Breast epithelium (tissue), 4 donors: Measurements from ENCODE around the gene NRGN. TPM values are rescaled to one million over a fixed set of nuclear protein-coding genes. Genes with fewer than 3 reads are reported as not detected.

Source experiments
- DNase-seq, 2 donors: peaks; one replicate each; pipeline ENCODE4 v3.0.0-alpha.2; 2019; ENCODE audit warnings: low spot score in 2 of 2
- H3K27ac ChIP-seq, 2 donors: fragments of 200-600 bp; sonication (generic) in 1 of 2; one replicate each; pipeline ENCODE4 v1.5.1; 2016 to 2019; ENCODE audit warnings: mild to moderate bottlenecking in 1 of 2
- H3K27me3 ChIP-seq, 2 donors: fragments of 200-600 bp; sonication (generic) in 1 of 2; one replicate each; pipeline versions ENCODE4 v1.5.1 to v1.6.0; 2017 to 2019; ENCODE audit warnings: control low read depth in 1 of 2, mild to moderate bottlenecking in 1 of 2
- H3K36me3 ChIP-seq: fragments of 200-600 bp; one replicate; pipeline ENCODE4 v1.5.1; 2019
- H3K4me1 ChIP-seq, 2 donors: fragments of 200-600 bp; sonication (generic); one replicate each; pipeline ENCODE4 v1.5.1; 2016 to 2019; ENCODE audit warnings: control low read depth in 1 of 2
- H3K4me3 ChIP-seq, 3 donors: fragments of 200-600 bp; sonication (generic); 1 replicate in 2 of 3; 2 replicates in 1 of 3; pipeline ENCODE4 v1.5.1; 2016 to 2019; ENCODE audit warnings: mild to moderate bottlenecking in 3 of 3, moderate library complexity in 2 of 3
- H3K9me3 ChIP-seq, 2 donors: fragments of 200-600 bp; sonication (generic) in 1 of 2; one replicate each; pipeline ENCODE4 v1.5.1; 2016 to 2019; ENCODE audit warnings: control low read depth in 1 of 2
- POLR2A ChIP-seq: fragments of 450-650 bp; IDR thresholded peaks from one replicate; pipeline ENCODE4 v1.6.1; 2016; ENCODE audit warnings: antibody characterized with exemption, mild to moderate bottlenecking, moderate library complexity
- POLR2AphosphoS5 ChIP-seq, 3 donors: sonication (generic); formaldehyde crosslinking; IDR thresholded peaks; one replicate each; pipeline ENCODE4 v1.6.1; 2017; ENCODE audit warnings: antibody characterized with exemption in 3 of 3
- intact Hi-C: fragments of 100-400 bp; cut with DNase I; formaldehyde crosslinking; loops from one replicate; pipeline ENCODE4 v1.15.1; 2023; ENCODE audit warnings: low total_unique reads
- total RNA-seq, 3 donors: library from RNA; depleted of rRNA; stranded (reverse); fragments of >200 nt; gene quantifications; one replicate each; pipeline ENCODE4 v1.1.0, GENCODE V29; 2016
- TF ChIP-seq, protein P1 (sequence below), 3 donors: fragments of 450-650 bp; IDR thresholded peaks; one replicate each; pipeline ENCODE4 v1.5.1; 2016 to 2017; ENCODE audit warnings: antibody characterized with exemption in 3 of 3, mild to moderate bottlenecking in 3 of 3, moderate library complexity in 3 of 3

NRGN gene
- total RNA-seq, 3 donors from 2014 or later: 0.33 to 0.48 (median 0.44) TPM

DNA sequence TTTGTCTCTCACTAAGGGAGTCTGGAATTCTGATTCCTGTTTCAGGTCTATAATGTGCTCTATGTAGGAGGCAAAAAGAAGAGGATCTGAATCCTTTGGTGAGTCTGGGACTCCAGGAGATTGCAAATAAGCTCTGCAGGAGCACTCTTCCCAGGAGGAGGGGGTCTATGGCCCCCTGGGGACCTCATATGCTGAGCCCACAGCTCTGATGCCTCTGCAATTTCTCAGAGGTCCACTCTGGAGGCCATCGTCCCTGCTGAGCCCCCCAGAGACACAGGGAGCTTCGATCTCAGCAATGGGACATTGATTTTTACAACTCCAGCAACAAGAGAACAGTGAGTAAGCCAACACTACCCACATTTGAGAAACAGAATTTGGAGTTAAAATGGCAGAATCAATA lies 20.2 kb upstream of the NRGN start:
- TF ChIP-seq, protein P1, sequence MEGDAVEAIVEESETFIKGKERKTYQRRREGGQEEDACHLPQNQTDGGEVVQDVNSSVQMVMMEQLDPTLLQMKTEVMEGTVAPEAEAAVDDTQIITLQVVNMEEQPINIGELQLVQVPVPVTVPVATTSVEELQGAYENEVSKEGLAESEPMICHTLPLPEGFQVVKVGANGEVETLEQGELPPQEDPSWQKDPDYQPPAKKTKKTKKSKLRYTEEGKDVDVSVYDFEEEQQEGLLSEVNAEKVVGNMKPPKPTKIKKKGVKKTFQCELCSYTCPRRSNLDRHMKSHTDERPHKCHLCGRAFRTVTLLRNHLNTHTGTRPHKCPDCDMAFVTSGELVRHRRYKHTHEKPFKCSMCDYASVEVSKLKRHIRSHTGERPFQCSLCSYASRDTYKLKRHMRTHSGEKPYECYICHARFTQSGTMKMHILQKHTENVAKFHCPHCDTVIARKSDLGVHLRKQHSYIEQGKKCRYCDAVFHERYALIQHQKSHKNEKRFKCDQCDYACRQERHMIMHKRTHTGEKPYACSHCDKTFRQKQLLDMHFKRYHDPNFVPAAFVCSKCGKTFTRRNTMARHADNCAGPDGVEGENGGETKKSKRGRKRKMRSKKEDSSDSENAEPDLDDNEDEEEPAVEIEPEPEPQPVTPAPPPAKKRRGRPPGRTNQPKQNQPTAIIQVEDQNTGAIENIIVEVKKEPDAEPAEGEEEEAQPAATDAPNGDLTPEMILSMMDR (IDR thresholded peaks at IDR 0.05): no peak
- TF ChIP-seq POLR2AphosphoS5 (IDR thresholded peaks at IDR 0.05): no peak
- no peak for TF ChIP-seq POLR2A
- Histone ChIP-seq H3K4me1 (no peaks in the 10 kb centered on the region), H3K4me3 (no peak overlapping the region), H3K27me3 (peaks cover 0 to 35% of the 10 kb centered on the region in 2 donors), H3K27ac (no peak overlapping the region), H3K36me3 (no peaks in the 10 kb centered on the region), H3K9me3 (no peaks in the 10 kb centered on the region)
- intact Hi-C loops: no loop called here
- DNase-seq: no peak

DNA sequence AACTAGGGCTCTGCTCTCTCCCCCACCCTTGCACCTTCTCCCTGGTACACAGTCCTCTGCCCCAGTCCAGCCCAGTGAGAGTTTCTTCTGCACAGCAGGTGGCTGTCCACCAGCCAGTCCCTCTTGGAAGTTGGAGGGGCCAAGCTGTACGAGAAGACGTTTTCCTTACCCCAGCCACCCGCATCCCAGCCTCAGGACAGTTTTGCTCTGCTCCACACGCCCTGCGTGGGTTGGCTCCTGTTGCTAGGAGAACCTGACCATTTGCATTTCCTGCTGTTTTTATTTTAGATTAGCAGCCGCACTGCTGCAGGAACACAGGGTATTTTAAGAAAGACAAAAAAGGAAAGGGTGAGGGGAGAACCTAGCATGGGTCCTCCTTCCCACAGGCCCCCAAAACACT lies 17.6 kb upstream of the NRGN start:
- Histone ChIP-seq H3K4me1 (no peaks in the 10 kb centered on the region), H3K36me3 (no peaks in the 10 kb centered on the region), H3K27me3 (peaks cover 0 to 32% of the 10 kb centered on the region in 2 donors), H3K9me3 (no peaks in the 10 kb centered on the region), H3K27ac (no peak overlapping the region), H3K4me3 (no peak overlapping the region)
- no peak for DNase-seq
- TF ChIP-seq, protein P1 (IDR thresholded peaks at IDR 0.05): no peak
- TF ChIP-seq POLR2A (no peak), POLR2AphosphoS5 (IDR thresholded peaks at IDR 0.05) (no peak)
- intact Hi-C loops: no loop called here

DNA sequence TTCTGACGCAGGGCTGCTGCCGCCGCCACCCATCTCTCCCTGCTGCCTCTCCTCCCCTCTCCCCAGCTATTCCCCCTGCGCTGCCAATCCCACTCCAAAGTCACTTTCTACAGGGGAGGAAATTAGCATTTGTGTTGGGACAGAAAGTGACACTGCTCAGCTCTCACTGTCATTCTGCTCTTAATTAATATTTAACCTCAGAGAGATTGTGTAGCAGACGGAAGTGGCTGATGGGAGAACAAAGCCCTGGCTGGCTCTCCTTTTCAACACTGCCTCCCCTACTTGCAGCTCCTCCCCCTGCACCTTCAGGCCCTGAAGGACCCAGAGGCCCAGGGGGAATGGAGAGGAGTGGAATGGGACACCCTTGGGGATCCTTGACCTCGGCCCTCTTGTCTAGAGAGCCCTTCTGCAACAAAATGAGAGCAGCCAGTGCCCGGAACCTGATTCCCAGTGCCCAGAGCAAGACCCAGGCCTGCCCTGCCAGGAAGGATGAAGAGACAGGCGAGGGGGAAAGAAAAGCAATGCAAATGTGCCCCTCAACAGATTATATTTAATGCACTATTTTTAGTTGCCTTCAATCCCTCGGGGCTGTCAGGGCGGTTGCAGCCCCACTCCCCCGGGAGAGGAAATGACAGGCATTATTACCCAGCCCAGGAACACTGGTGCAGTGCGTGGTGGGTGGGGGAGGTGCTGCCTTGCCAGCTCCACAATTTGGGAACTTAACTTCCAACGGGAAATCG lies 14.6 kb upstream of the NRGN start:
- Histone ChIP-seq H3K4me3 (no peak overlapping the region), H3K4me1 (no peaks in the 10 kb centered on the region), H3K9me3 (no peaks in the 10 kb centered on the region), H3K27ac (no peak overlapping the region), H3K36me3 (no peaks in the 10 kb centered on the region), H3K27me3 (peaks cover 0 to 16% of the 10 kb centered on the region in 2 donors)
- DNase-seq: no peak
- TF ChIP-seq POLR2A: no peak
- no peak for TF ChIP-seq POLR2AphosphoS5 (IDR thresholded peaks at IDR 0.05)
- TF ChIP-seq, protein P1 (IDR thresholded peaks at IDR 0.05): no peak
- intact Hi-C loops: no loop called here

DNA sequence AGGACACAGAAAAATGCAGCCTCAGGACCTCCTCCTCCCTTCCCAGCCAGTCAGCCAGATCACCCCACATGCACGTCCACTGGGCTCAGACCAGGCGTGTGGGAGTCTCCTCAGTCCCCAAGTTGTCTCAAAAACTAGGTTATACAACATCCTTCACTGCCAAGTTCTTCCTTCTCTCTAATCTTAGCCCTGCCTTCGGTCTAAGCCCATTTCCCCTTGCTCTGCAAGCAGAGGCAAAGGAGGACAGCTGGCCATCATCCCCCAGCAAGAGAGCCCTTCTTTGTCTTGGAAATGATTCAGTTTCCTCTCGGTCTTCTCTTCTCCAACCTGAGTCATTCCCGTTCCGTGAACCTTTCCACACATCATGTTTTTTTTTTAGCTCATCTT lies 14.0 kb upstream of the NRGN start:
- no peak for DNase-seq
- no peaks in the 10 kb centered on the region for H3K4me1 ChIP-seq
- TF ChIP-seq, protein P1 (IDR thresholded peaks at IDR 0.05): no peak
- no peak for TF ChIP-seq POLR2A
- no peak for TF ChIP-seq POLR2AphosphoS5 (IDR thresholded peaks at IDR 0.05)
- no peak overlapping the region for H3K27ac ChIP-seq
- intact Hi-C loops: no loop called here
- no peaks in the 10 kb centered on the region for H3K36me3 ChIP-seq
- no peaks in the 10 kb centered on the region for H3K9me3 ChIP-seq
- no peak overlapping the region for H3K4me3 ChIP-seq
- peaks cover 0 to 16% of the 10 kb centered on the region in 2 donors for H3K27me3 ChIP-seq

DNA sequence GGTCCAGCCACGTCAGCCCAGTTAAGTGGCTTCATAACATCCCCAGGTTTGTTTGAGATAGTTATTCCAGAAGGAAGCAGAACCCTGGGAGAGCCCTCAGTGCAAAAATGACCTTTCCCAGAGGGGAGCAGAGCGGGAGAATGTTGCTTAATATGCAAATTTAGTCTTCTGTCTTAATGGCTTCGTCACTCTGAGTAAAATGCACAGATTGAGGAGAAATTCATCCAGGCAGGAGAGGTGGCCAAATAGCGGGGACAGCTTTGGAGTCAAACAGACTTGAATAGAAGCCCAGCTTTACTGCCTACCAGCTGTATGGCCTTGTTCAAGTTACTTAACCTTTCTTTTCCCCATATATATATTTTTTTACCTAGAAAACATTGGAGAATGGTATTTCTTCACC lies 12.3 kb upstream of the NRGN start:
- intact Hi-C loops: no loop called here
- Histone ChIP-seq H3K9me3 (no peaks in the 10 kb centered on the region), H3K27ac (no peak overlapping the region), H3K4me3 (no peak overlapping the region), H3K36me3 (no peaks in the 10 kb centered on the region), H3K27me3 (peaks cover 0 to under 1% of the 10 kb centered on the region in 2 donors), H3K4me1 (no peaks in the 10 kb centered on the region)
- DNase-seq: no peak
- no peak for TF ChIP-seq POLR2AphosphoS5 (IDR thresholded peaks at IDR 0.05)
